Thymus (tissue), 11 donors: Measurements from ENCODE around the gene C12orf57. TPM values are rescaled to one million over a fixed set of nuclear protein-coding genes. Genes with fewer than 3 reads are reported as not detected.
A peak's percentile ranks its signal among the peaks of the same experiment; 100 is the strongest.

Experiments used
- DNase-seq, 9 donors: peaks; one replicate each; pipeline ENCODE4 v3.0.0-alpha.2; 2013; ENCODE audit warnings: low spot score in 9 of 9, low read depth in 6 of 9, missing footprints in 1 of 9
- H3K27ac ChIP-seq, 2 donors: one replicate each; pipeline ENCODE4 v1.5.1; 2013; ENCODE audit warnings: control low read depth in 1 of 2, low read depth in 1 of 2, low read length in 1 of 2, mild to moderate bottlenecking in 1 of 2, moderate library complexity in 1 of 2
- H3K27me3 ChIP-seq, 2 donors: one replicate each; pipeline ENCODE4 v1.5.1; 2013; ENCODE audit warnings: low read length in 1 of 2; ENCODE audit not compliant: control insufficient read depth in 2 of 2, insufficient read depth in 1 of 2
- H3K36me3 ChIP-seq, 2 donors: one replicate each; pipeline ENCODE4 v1.5.1; 2013; ENCODE audit warnings: low read length in 1 of 2, mild to moderate bottlenecking in 1 of 2, moderate library complexity in 1 of 2; ENCODE audit not compliant: control insufficient read depth in 2 of 2, insufficient read depth in 2 of 2
- H3K4me1 ChIP-seq, 2 donors: one replicate each; pipeline ENCODE4 v1.5.1; 2013; ENCODE audit warnings: low read length in 2 of 2; ENCODE audit not compliant: control insufficient read depth in 2 of 2, insufficient read depth in 2 of 2
- H3K4me3 ChIP-seq, 2 donors: one replicate each; pipeline ENCODE4 v1.5.1; 2013; ENCODE audit warnings: low read length in 2 of 2, control low read depth in 1 of 2, mild to moderate bottlenecking in 1 of 2
- H3K9me3 ChIP-seq, 2 donors: one replicate each; pipeline ENCODE4 v1.5.1; 2013; ENCODE audit warnings: low read length in 1 of 2, mild to moderate bottlenecking in 1 of 2; ENCODE audit not compliant: control insufficient read depth in 2 of 2, insufficient read depth in 1 of 2
- WGBS: extraction: QIAGEN DNeasy Blood & Tissue Kit; methylation state at CpG from one replicate; pipeline ENCODE4 v1.1.7; 2013; 5-methylcytosine and 5-hydroxymethylcytosine counted together
- polyA plus RNA-seq: library from polyadenylated mRNA; stranded (reverse); fragments of 200-250 nt; gene quantifications from one replicate; pipeline ENCODE4 v1.2.3, GENCODE V29; 2013
- total RNA-seq: library from RNA; stranded (reverse); fragments of 120-200 nt; gene quantifications from one replicate; pipeline ENCODE4 v1.2.4, GENCODE V29; 2013
- donor health status: healthy.

The C12orf57 gene
- total and polyA plus RNA-seq, 2 donors = 421 to 446 TPM

GRCh38 chr12:6960593-6961277 lies 16.9 kb downstream of the C12orf57 start:
- peaks cover 63 to 81% of the 10 kb centered on the region in 2 donors for H3K36me3 ChIP-seq
- no peak for DNase-seq
- H3K9me3 ChIP-seq = peaks cover 0 to 7% of the 10 kb centered on the region in 2 donors
- H3K4me3 ChIP-seq = no peak overlapping the region
- peaks cover 53 to 86% of the 10 kb centered on the region in 2 donors for H3K4me1 ChIP-seq
- no peaks in the 10 kb centered on the region for H3K27me3 ChIP-seq
- 92% methylated on average over 13 of the region's 13 CpGs for WGBS
- H3K27ac ChIP-seq = peak overlapping the region; percentile 69 to 76

GRCh38 chr12:6961278-6961694 lies 17.5 kb downstream of the C12orf57 start:
- Histone ChIP-seq H3K4me3 (no peak overlapping the region), H3K9me3 (peaks cover 0 to 7% of the 10 kb centered on the region in 2 donors), H3K27me3 (no peaks in the 10 kb centered on the region), H3K36me3 (peaks cover 61 to 81% of the 10 kb centered on the region in 2 donors), H3K27ac (peak overlapping the region; percentile 69 to 76), H3K4me1 (peaks cover 50 to 84% of the 10 kb centered on the region in 2 donors)
- DNase-seq = peak in 1 of 9 donors; percentile 69
- WGBS = 70% methylated on average over 24 of the region's 24 CpGs

DNA sequence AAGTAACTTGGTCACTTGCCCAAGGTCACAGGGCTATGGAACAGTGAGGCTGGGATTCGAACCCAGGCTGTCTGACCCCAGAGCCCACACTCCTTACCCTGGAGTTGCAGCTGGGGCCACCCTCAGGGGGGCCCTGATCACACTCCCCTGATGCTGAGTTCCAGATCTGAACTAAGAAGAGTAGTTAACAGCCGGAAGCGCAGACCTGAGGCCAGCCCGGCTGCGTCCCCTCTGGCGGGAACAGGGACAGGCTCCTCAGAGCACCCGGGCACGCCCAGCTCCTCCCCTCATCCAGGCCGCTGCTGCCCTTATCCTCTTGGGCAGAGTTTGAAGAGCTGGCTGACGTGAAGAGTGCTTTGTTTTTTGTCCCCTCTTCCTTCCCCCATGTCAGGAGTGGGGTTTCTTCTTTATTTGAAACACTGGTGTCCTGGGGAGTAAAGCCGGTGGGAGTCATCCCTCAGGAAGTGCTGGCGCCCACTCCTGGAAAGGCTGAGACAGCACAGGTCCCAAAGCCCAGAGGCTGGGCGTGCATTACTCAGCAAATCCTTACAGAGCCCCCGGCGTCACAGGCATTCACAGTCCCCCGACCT lies 18.0 kb downstream of the C12orf57 start:
- peaks cover 0 to 7% of the 10 kb centered on the region in 2 donors for H3K9me3 ChIP-seq
- H3K27ac ChIP-seq = peak overlapping the region; percentile 69 to 76
- no peaks in the 10 kb centered on the region for H3K27me3 ChIP-seq
- DNase-seq = peak in 1 of 9 donors; percentile 33
- H3K36me3 ChIP-seq = peaks cover 59 to 81% of the 10 kb centered on the region in 2 donors
- H3K4me3 ChIP-seq = no peak overlapping the region
- 59% methylated on average over 16 of the region's 16 CpGs for WGBS
- H3K4me1 ChIP-seq = peaks cover 47 to 82% of the 10 kb centered on the region in 2 donors

GRCh38 chr12:6962285-6963015 lies 18.6 kb downstream of the C12orf57 start:
- Histone ChIP-seq H3K27ac (peak overlapping the region; percentile 69 to 76), H3K4me1 (peaks cover 41 to 81% of the 10 kb centered on the region in 2 donors), H3K27me3 (no peaks in the 10 kb centered on the region), H3K4me3 (peak overlapping the region in 1 of 2 donors; percentile 20), H3K9me3 (peaks cover 0 to 7% of the 10 kb centered on the region in 2 donors), H3K36me3 (peaks cover 59 to 81% of the 10 kb centered on the region in 2 donors)
- DNase-seq = no peak
- WGBS = 83% methylated on average over 25 of the region's 25 CpGs

DNA sequence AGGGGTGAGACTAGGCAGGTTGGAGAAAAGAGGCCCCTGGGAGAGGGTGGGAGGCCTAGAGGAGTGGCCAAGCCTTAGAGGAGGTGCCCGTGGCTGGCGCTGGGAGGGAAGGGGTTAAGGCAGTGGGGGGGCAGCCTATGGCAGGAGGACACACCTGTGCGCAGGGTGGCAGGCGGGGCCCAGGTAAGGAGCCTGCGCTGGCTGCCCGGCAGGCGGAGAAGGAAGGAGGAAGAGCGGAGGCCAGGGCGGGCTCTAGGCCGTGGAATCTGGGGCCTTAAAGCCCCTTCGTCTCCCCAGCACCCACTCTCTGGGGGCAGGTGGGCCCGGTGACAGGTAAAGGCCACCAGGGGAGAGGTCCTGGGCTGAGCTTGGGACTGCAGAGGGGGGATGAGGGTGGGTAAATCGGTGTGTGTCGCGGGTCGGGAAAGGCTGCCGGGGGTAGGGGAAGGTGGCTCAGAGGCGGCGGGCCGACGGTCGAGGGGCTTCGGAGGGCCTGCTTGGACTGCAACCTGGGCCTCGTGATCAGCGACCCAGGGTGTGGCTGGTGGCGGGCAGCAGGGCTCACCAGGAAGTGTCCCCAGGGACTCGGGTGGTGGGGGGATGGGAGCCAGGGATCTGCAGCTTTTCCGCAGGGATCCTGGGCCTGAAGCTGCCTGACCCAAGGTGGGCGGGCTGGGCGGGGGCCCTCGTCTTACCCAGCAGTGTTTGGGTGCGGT lies 19.4 kb downstream of the C12orf57 start:
- H3K4me3 ChIP-seq = peak overlapping the region; percentile 31 to 41
- DNase-seq = no peak
- H3K4me1 ChIP-seq = peaks cover 34 to 74% of the 10 kb centered on the region in 2 donors
- 95% methylated on average over 32 of the region's 32 CpGs for WGBS
- peak overlapping the region; percentile 76 to 80 for H3K27ac ChIP-seq
- H3K9me3 ChIP-seq = peaks cover 0 to 7% of the 10 kb centered on the region in 2 donors
- H3K27me3 ChIP-seq = no peaks in the 10 kb centered on the region
- H3K36me3 ChIP-seq = peaks cover 59 to 81% of the 10 kb centered on the region in 2 donors

GRCh38 chr12:6963791-6964413 lies 20.1 kb downstream of the C12orf57 start:
- Histone ChIP-seq H3K4me3 (peak overlapping the region; percentile 19 to 41), H3K27ac (peak overlapping the region; percentile 15 to 38), H3K4me1 (peaks cover 28 to 72% of the 10 kb centered on the region in 2 donors), H3K36me3 (peaks cover 59 to 81% of the 10 kb centered on the region in 2 donors), H3K27me3 (no peaks in the 10 kb centered on the region), H3K9me3 (peaks cover 0 to 7% of the 10 kb centered on the region in 2 donors)
- 94% methylated on average over 17 of the region's 17 CpGs for WGBS
- no peak for DNase-seq

DNA sequence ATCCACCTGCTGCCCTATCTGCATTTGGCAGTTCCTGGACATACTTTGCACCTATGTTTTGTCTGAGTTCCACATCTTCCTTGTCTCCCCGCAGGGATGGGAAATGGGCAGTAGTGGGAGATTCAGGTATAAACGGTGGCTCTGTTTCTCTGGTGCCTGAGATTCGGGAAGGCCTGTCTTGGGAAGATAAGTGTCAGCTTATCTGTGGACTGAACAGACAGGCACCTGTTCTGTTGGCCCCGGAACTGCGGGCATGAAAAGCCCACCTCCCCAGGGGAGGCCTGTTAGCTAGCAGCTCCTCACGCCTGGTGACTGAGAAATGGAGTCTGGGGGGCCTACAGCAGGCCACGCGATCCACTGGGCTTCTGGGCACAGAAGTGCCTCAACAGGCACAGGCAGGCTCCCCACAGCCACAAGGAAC lies 20.8 kb downstream of the C12orf57 start:
- H3K4me1 ChIP-seq = peaks cover 26 to 72% of the 10 kb centered on the region in 2 donors
- no peak for DNase-seq
- WGBS = 83% methylated on average over 8 of the region's 8 CpGs
- H3K9me3 ChIP-seq = peaks cover 0 to 7% of the 10 kb centered on the region in 2 donors
- peaks cover 52 to 79% of the 10 kb centered on the region in 2 donors for H3K36me3 ChIP-seq
- H3K27ac ChIP-seq = peak overlapping the region; percentile 50 to 64
- no peak overlapping the region for H3K4me3 ChIP-seq
- no peaks in the 10 kb centered on the region for H3K27me3 ChIP-seq

DNA sequence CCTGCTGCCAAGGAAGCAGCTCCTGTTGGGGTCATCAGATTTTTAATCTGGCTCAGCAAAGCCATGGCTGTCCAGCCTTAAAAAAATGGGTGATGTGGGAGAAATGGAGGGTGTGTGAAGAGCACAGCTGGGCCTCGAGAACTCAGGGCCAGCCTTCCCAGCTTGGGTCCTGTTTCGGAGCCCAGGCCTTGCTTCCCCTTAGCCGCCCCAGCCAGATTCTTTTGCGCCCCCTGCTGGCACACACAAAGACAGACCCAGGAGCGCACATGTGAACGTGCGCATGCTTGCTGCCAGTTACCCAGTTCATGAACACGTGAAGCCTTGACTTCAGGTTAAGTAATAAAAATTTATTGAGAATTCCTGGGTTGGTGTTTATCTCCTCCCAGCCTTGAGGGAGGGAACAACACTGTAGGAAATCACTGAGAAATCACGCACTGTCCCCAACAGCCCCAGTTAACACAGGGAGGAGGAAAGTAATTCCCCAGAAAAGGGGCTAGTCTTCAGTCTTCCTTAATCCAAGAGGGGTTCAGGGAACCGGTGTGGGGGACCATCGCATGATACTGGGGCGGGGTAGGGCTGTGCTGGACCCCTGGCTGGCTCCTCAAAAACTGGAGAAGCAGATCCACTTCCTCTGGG lies 21.3 kb downstream of the C12orf57 start:
- 35% methylated on average over 12 of the region's 12 CpGs for WGBS
- Histone ChIP-seq H3K36me3 (peaks cover 47 to 76% of the 10 kb centered on the region in 2 donors), H3K27ac (peak overlapping the region; percentile 50 to 64), H3K4me3 (no peak overlapping the region), H3K27me3 (no peaks in the 10 kb centered on the region), H3K9me3 (peaks cover 0 to 7% of the 10 kb centered on the region in 2 donors), H3K4me1 (peaks cover 24 to 70% of the 10 kb centered on the region in 2 donors)
- DNase-seq = peak; percentile 73 to 92 (median 83)
